IMR-90 (cell line): ENCODE results near the gene CCDC77. TPM values are rescaled to one million over a fixed set of nuclear protein-coding genes. Genes with fewer than 3 reads are reported as not detected.

Source experiments
- ATAC-seq: fragments of 200-7000 bp; cut with Tn5 transposase; 2 replicates; pipeline ENCODE4 v1.9.1; 2020; ENCODE audit warnings: low read depth, mild to moderate bottlenecking, moderate library complexity
- BruUV-seq: library from RNA; stranded (reverse); fragments of 400-500 nt; replicated peaks from 2 replicates; lab custom pipeline; 2021; lab: Mats Ljungman, UMichigan
- CTCF ChIA-PET: fragments of 300-600 bp; formaldehyde crosslinking; extraction: SDS; loops from one replicate; lab custom pipeline; 2021; ENCODE audit warnings: antibody characterized with exemption; lab: Yijun Ruan, JAX
- POLR2A ChIA-PET: fragments of 300-600 bp; sonication (Branson Sonifier 250); formaldehyde crosslinking; loops from one replicate; lab custom pipeline; 2022; ENCODE audit warnings: antibody characterized with exemption; ENCODE audit not compliant: unreplicated experiment; lab: Charles Lee
- DNase-seq: peaks from one replicate; pipeline ENCODE4 v3.0.0; 2013
- H2AFZ ChIP-seq: replicated peaks from 2 replicates; pipeline ENCODE3; 2013; ENCODE audit warnings: low read length, mild to moderate bottlenecking; ENCODE audit not compliant: poor library complexity
- H2AK5ac ChIP-seq: 2 replicates; pipeline ENCODE4 v1.6.1; 2013; ENCODE audit warnings: low read depth, low read length, inconsistent platforms
- H2AK9ac ChIP-seq: replicated peaks from 2 replicates; pipeline ENCODE3; 2013; ENCODE audit warnings: mild to moderate bottlenecking, low read depth, low read length, moderate library complexity; ENCODE audit not compliant: poor library complexity
- H2BK120ac ChIP-seq: 2 replicates; pipeline ENCODE4 v1.6.1; 2013; ENCODE audit warnings: low read depth, low read length, inconsistent platforms
- H2BK15ac ChIP-seq: 3 replicates; pipeline ENCODE4 v1.6.1; 2013; ENCODE audit warnings: low read depth, low read length, inconsistent platforms
- H2BK20ac ChIP-seq: 2 replicates; pipeline ENCODE4 v1.6.1; 2013; ENCODE audit warnings: low read depth, mild to moderate bottlenecking, inconsistent platforms, low read length, moderate library complexity
- H2BK5ac ChIP-seq: 2 replicates; pipeline ENCODE4 v1.6.1; 2013; ENCODE audit warnings: mild to moderate bottlenecking, low read depth, low read length, inconsistent platforms; ENCODE audit not compliant: poor library complexity, severe bottlenecking
- H3K14ac ChIP-seq: replicated peaks from 2 replicates; pipeline ENCODE4 v1.6.1; 2013; ENCODE audit warnings: low read depth, low read length, inconsistent platforms
- H3K18ac ChIP-seq: 2 replicates; pipeline ENCODE4 v1.6.1; 2013; ENCODE audit warnings: low read depth, low read length, control low read depth
- H3K23ac ChIP-seq: 2 replicates; pipeline ENCODE4 v1.6.1; 2013; ENCODE audit warnings: low read depth, low read length, inconsistent platforms
- H3K27ac ChIP-seq: 2 replicates; pipeline ENCODE4 v1.5.1; 2013; ENCODE audit warnings: mild to moderate bottlenecking, control low read depth, low read length; ENCODE audit not compliant: insufficient read depth
- H3K27me3 ChIP-seq: 2 replicates; pipeline ENCODE4 v1.6.1; 2013; ENCODE audit warnings: low read length; ENCODE audit not compliant: control insufficient read depth, insufficient read depth
- H3K36me3 ChIP-seq: 2 replicates; pipeline ENCODE4 v1.6.1; 2013; ENCODE audit warnings: low read length, mixed read lengths; ENCODE audit not compliant: control insufficient read depth, insufficient read depth
- H3K4ac ChIP-seq: 2 replicates; pipeline ENCODE4 v1.6.1; 2013; ENCODE audit warnings: low read depth, low read length, inconsistent platforms
- H3K4me1 ChIP-seq: 2 replicates; pipeline ENCODE4 v1.6.1; 2013; ENCODE audit warnings: low read length, mixed read lengths; ENCODE audit not compliant: control insufficient read depth, insufficient read depth
- H3K4me2 ChIP-seq: 2 replicates; pipeline ENCODE4 v1.6.1; 2013; ENCODE audit warnings: low read depth, mild to moderate bottlenecking, control low read depth, low read length, moderate library complexity
- H3K4me3 ChIP-seq: 2 replicates; pipeline ENCODE4 v1.5.1; 2013; ENCODE audit warnings: low read depth, mild to moderate bottlenecking, control low read depth, low read length, moderate library complexity; ENCODE audit not compliant: insufficient read depth
- H3K56ac ChIP-seq: 2 replicates; pipeline ENCODE4 v1.6.1; 2013; ENCODE audit warnings: low read length, inconsistent platforms; ENCODE audit not compliant: insufficient read depth; ENCODE audit errors: extremely low read depth
- H3K79me1 ChIP-seq, 2 experiments: 2 replicates each; pipeline ENCODE4 v1.6.1; 2013; ENCODE audit warnings: low read length in 2 of 2, inconsistent platforms in 1 of 2, low read depth in 1 of 2
- H3K9ac ChIP-seq: 2 replicates; pipeline ENCODE4 v1.6.1; 2013; ENCODE audit warnings: low read depth, low read length, control low read depth
- H3K9me1 ChIP-seq: 2 replicates; pipeline ENCODE4 v1.6.1; 2013; ENCODE audit warnings: low read length, inconsistent platforms; ENCODE audit not compliant: insufficient read depth
- H3K9me3 ChIP-seq: 2 replicates; pipeline ENCODE4 v1.6.1; 2013; ENCODE audit warnings: low read length; ENCODE audit not compliant: control insufficient read depth, insufficient read depth
- H4K20me1 ChIP-seq: 2 replicates; pipeline ENCODE4 v1.6.1; 2013; ENCODE audit warnings: low read length, inconsistent platforms; ENCODE audit not compliant: insufficient read depth
- H4K5ac ChIP-seq: 2 replicates; pipeline ENCODE4 v1.6.1; 2013; ENCODE audit warnings: mild to moderate bottlenecking, low read depth, low read length, control low read depth
- H4K8ac ChIP-seq, 2 experiments: 2 replicates each; pipeline ENCODE4 v1.6.1; 2013; ENCODE audit warnings: low read depth in 2 of 2, low read length in 2 of 2, control low read depth in 1 of 2, inconsistent platforms in 1 of 2
- H4K91ac ChIP-seq: 2 replicates; pipeline ENCODE4 v1.6.1; 2013; ENCODE audit warnings: low read depth, low read length, inconsistent platforms; ENCODE audit not compliant: insufficient read depth
- BHLHE40 ChIP-seq: fragments of 150-350 bp; IDR thresholded peaks from 2 replicates; pipeline ENCODE4 v1.6.1; 2016; ENCODE audit warnings: mild to moderate bottlenecking, low read depth, low read length
- CEBPB ChIP-seq: IDR thresholded peaks from 2 replicates; pipeline ENCODE4 v1.6.1; 2012; ENCODE audit warnings: low read depth, low read length, improper control_type of control experiment
- ELK1 ChIP-seq: fragments of 150-350 bp; IDR thresholded peaks from 2 replicates; pipeline ENCODE4 v1.6.1; 2016; ENCODE audit warnings: low read depth, mild to moderate bottlenecking, low read length, moderate library complexity, borderline replicate concordance
- MXI1 ChIP-seq: IDR thresholded peaks from 2 replicates; pipeline ENCODE4 v1.6.1; 2012; ENCODE audit warnings: low read depth, mild to moderate bottlenecking, low read length, moderate library complexity, borderline replicate concordance
- RAD21 ChIP-seq: IDR thresholded peaks from 2 replicates; pipeline ENCODE4 v1.6.1; 2012; ENCODE audit warnings: low read length, improper control_type of control experiment
- RFX5 ChIP-seq: IDR thresholded peaks from 2 replicates; pipeline ENCODE4 v1.8.0; 2012; ENCODE audit warnings: low read depth, mild to moderate bottlenecking, low read length, moderate library complexity
- SMC3 ChIP-seq: fragments of 150-350 bp; IDR thresholded peaks from 2 replicates; pipeline ENCODE4 v1.6.1; 2016; ENCODE audit warnings: low read depth, mild to moderate bottlenecking, antibody characterized with exemption, low read length, moderate library complexity
- USF2 ChIP-seq: fragments of 150-350 bp; IDR thresholded peaks from 2 replicates; pipeline ENCODE4 v1.6.1; 2017; ENCODE audit warnings: mild to moderate bottlenecking, antibody characterized with exemption, low read length, low read depth
- WGBS, 2 experiments: methylation state at CpG; one replicate each; pipeline versions ENCODE4 v1.1.5 to v1.1.7; 2013; ENCODE audit warnings: missing lambda C conversion rate in 2 of 2; ENCODE audit not compliant: insufficient read length in 1 of 2; ENCODE audit errors: extremely low coverage in 2 of 2; 5-methylcytosine and 5-hydroxymethylcytosine counted together
- dilution Hi-C: fragments of 300-500 bp; cut with HindIII; formaldehyde crosslinking; loops from one replicate; pipeline ENCODE4 v1.14.3; 2018; ENCODE audit warnings: low sequenced_read_pairs; ENCODE audit not compliant: unreplicated experiment
- in situ Hi-C: fragments of 300-500 bp; cut with MboI; formaldehyde crosslinking; loops from 3 replicates; pipeline ENCODE4 v1.14.3; 2019; ENCODE audit warnings: low sequenced_read_pairs, inconsistent platforms, mixed read lengths
- intact Hi-C: fragments of 100-400 bp; cut with micrococcal nuclease; formaldehyde crosslinking; loops from 2 replicates; pipeline ENCODE4 v1.10.0; 2022
- polyA plus RNA-seq, 3 experiments: library from polyadenylated mRNA; depleted of rRNA; stranded (reverse); fragments of >200 nt; gene quantifications; 2 replicates each; pipeline ENCODE4 v1.2.3, GENCODE V29; 2012; ENCODE audit warnings: low replicate concordance in 1 of 3
- total RNA-seq: library from RNA; depleted of rRNA; stranded (reverse); fragments of >200 nt; gene quantifications from 2 replicates; pipeline ENCODE4 v1.2.3, GENCODE V29; 2012

CCDC77 gene
- total and polyA plus RNA-seq, 2 of the 4 experiments (the other 2 are of a cell fraction): 6.6 to 7.2 TPM

- Histone ChIP-seq H3K4me2 (no peak overlapping the region), H3K56ac (no peak overlapping the region), H3K79me1 (no peaks in the 10 kb centered on the region), H3K4me3 (no peak overlapping the region), H4K8ac (no peak overlapping the region), H3K9ac (no peak overlapping the region), H2AFZ (no peak overlapping the region), H3K23ac (no peak overlapping the region), H2BK20ac (no peak overlapping the region), H3K14ac (no peak overlapping the region), H2AK9ac (no peak overlapping the region), H3K36me3 (no peaks in the 10 kb centered on the region), H4K5ac (no peak overlapping the region), H2BK5ac (no peak overlapping the region), H4K91ac (no peak overlapping the region), H2BK120ac (no peak overlapping the region), H3K18ac (no peak overlapping the region), H3K4me1 (no peaks in the 10 kb centered on the region), H2BK15ac (no peak overlapping the region), H3K9me3 (no peaks in the 10 kb centered on the region), H3K4ac (no peak overlapping the region), H4K20me1 (no peaks in the 10 kb centered on the region), H3K27ac (no peak overlapping the region), H2AK5ac (no peak overlapping the region), H3K27me3 (peaks cover 26% of the 10 kb centered on the region), H3K9me1 (no peaks in the 10 kb centered on the region)
- dilution Hi-C loops: no loop called here
- ChIA-PET CTCF (interaction anchor here (0.6 kb wide), 1 partner anchor 547 kb away, joined by 3 read pairs; no protein-coding TSS in a partner anchor), POLR2A (no interaction called here)
- no peak for TF ChIP-seq CEBPB
- no peak for TF ChIP-seq SMC3
- TF ChIP-seq BHLHE40: no peak
- no peak for TF ChIP-seq ELK1
- no peak for TF ChIP-seq MXI1
- TF ChIP-seq USF2: no peak
- TF ChIP-seq RAD21: no peak
- no peak for TF ChIP-seq RFX5
- BruUV-seq: no TSS peak
- DNase-seq (no peak), ATAC-seq (no peak)
- WGBS, 2 experiments: no CpG with 5 or more reads among the region's 1 CpG
- intact Hi-C loops: no loop called here
- in situ Hi-C loops: loop anchor here (5.0 kb wide), 1 partner anchor 90 kb away; no protein-coding TSS in a partner anchor
Observed at GRCh38 chr12:447141-447540, 45.7 kb downstream of the CCDC77 start.
